HG02870 (cell line): ENCODE data around the gene MAD1L1.
A peak's percentile ranks its signal among the peaks of the same experiment; 100 is the strongest.
"Not testable (repeated sequence)": the region's sequence is repeated elsewhere in the genome, so short reads cannot be mapped to it uniquely, and the experiment has no call there.

ENCODE experiments used
- ATAC-seq: cut with Tn5 transposase; IDR thresholded peaks from one replicate; pipeline ENCODE4 v1.9.1; 2021; ENCODE audit warnings: mild to moderate bottlenecking, moderate library complexity; ENCODE audit not compliant: unreplicated experiment

MAD1L1 gene

GRCh38 chr7:2232766-2233520 lies at the start of gene MAD1L1:
Gene MAD1L1 (minus strand): TSS chr7:2232945. CDS start chr7:2230133, 2,812 bp downstream.
- ATAC-seq: peak; percentile 56

GRCh38 chr7:2282185-2282751 lies 49.5 kb upstream of the MAD1L1 start:
- no peak for ATAC-seq

- no peak for ATAC-seq
Observed at GRCh38 chr7:2281541-2281940, 48.8 kb upstream of the MAD1L1 start.

- ATAC-seq: no peak
Observed at GRCh38 chr7:2280424-2280823, 47.7 kb upstream of the MAD1L1 start.

GRCh38 chr7:2279896-2280295 lies 47.2 kb upstream of the MAD1L1 start:
- ATAC-seq: no peak

DNA sequence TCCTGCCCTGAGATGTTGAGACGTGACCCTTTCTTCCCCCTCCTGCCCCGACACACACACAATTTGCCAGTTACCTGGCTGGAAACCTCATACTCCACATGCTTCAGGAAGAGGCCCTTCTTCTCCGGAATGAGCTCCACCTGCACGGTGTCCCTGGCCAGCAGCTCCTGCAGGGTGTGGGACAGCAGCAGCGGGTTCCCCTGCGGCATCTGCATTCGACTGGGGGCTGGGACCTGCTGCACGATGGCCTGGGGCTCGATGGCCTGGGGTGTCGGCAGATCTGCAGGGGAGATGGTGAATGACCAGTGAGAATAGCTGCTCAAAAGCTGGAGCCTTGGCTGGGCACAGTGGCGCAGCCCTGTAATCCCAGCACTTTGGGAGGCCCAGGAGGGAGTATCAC lies 45.3 kb upstream of the MAD1L1 start:
- no peak for ATAC-seq

DNA sequence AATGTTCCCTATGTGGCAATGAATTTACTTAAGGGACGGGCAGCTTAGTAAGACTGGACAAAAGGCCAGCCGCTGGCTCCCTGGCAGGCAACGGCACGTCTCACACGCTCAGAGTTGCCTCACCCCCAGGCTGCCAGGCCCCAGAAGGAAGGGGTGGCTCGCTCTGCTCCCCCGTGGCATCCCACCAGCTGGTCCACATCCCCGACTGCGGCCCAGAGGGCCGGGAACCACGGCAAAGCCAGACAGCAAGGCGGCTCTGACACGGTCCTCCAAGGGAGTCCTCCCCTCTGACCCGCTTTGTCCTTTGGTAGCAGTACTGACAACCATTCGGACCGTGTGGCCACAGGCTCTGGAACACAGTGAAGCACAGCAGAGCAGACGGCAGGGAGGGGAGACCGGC lies 43.4 kb upstream of the MAD1L1 start:
- ATAC-seq: no peak

- no peak for ATAC-seq
Observed at GRCh38 chr7:2275101-2275500, 42.4 kb upstream of the MAD1L1 start.

DNA sequence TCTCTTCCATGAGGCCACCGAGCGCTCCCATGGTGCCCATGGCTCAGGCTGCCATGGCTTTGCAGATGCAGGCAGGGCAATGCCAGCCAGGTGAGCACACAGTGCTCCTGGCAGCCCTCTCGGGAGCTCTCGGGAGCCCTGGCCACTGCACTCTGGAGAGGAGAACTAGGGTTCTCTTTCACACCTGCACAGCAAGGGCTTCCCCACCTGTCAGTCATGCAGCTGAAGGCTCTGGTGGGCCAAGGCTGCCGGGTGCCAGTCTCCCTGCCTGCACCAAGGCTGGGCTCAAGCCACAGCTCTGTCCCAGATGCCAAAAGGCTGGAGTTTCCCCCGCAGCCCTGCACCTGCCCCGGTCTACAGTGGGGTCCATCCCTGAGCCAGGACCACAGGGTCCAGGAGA lies 41.9 kb upstream of the MAD1L1 start:
- no peak for ATAC-seq

DNA sequence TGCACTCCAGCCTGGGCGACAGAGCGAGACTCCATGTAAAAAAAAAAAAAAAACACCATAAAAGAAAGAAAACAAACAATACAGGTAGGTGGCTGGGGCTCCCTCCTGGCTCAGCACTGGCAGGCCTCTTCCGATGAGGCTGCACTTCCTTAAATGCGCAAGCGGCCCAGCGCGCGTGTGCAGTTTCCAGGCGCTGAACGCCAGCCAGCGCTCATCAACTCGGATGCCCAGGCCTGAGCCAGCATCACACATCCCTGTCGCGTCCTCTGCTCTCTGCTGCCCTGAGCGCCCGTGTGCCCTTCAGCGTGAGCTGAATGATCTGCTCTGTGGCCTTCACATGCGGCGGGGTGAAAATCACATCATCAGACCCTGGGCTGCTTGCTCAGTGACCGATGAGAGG lies 41.1 kb upstream of the MAD1L1 start:
- no peak for ATAC-seq

DNA sequence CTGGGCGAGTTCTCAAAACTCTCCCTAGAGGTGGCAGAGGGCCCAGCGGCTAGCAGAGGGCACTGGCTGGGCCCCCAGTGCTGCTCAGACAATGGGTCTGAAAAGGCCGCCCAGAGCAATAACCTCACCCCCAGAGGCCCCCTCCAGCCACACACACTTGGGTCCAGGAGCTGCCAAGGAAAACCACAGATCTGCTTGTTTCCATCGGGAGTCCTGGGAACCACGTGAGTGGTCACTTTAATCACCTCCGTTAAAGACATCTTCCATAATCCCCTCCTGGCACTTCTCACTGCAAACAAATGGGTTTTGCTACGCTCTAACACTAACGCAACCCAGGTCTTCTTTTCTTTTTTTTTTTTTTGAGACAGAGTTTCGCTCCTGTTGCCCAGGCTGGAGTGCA lies 39.3 kb upstream of the MAD1L1 start:
- ATAC-seq: no peak

- ATAC-seq: no peak
Observed at GRCh38 chr7:2271273-2272026, 38.7 kb upstream of the MAD1L1 start.

- no peak for ATAC-seq
Observed at GRCh38 chr7:2270495-2270894, 37.8 kb upstream of the MAD1L1 start.

DNA sequence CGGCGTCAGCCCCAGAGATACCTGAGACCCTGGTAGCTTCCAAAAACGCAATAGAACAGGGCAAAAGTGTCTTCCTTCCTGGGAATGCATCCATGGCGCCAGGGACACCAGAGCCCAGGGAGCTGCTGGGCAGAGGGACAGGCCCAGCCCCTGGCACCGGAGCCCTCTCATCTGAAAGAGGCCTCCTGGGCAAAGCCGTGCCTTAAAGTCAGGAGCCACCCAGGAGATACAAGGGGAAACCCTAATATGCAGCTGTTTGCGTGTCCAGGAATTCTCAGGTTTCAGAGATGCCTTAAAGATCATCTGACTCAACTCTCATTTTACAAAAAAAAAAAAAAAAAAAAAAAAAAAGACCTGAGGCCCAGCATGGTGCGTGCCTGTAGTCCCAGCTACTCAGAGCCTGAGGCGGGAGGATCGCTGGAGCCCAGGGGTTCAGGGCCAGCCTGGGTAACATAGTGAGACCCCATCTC lies 37.3 kb upstream of the MAD1L1 start:
- no peak for ATAC-seq

- not testable (repeated sequence) for ATAC-seq
Observed at GRCh38 chr7:2269089-2269990, 36.6 kb upstream of the MAD1L1 start.

DNA sequence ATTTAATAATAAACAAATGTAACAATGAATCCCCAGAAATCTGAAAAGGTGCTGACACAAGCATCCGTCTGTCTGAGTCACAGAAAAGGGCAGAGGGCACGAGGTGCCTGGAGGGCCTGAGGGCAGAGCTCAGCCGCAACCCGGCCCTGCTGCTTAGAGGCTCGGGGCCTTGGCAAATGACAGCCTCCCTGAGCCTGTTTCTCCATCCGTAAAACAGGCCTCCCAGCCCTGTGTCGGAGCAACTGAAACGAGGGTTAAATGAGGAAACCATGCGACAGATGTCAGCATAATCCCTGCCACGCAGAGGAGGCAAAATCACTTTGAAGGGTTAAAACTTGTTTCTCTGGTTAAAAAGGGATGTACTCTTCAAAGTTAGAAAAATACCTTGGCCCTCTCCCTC lies 34.2 kb upstream of the MAD1L1 start:
- no peak for ATAC-seq

GRCh38 chr7:2264158-2264557 lies 31.4 kb upstream of the MAD1L1 start:
- no peak for ATAC-seq

DNA sequence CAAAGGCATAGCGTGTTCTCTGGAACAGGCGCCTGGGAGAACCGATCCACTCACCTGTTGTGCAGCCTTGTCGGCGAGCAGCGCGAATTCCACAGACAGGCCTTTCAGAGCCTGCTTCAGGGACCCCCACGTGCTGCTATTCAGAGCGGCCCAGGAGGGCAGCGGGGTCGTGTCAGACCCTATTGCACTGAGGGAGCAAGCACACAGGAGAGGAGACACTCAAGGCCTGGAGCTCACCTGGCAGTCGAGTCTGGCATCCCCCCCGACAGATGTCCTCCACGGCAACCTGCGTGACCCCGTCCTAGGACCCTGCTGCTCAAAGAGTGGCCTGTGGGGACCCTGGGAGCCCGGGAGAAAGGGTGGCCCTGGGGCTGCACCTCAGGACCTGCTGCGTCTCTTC lies 30.4 kb upstream of the MAD1L1 start:
- ATAC-seq: no peak

DNA sequence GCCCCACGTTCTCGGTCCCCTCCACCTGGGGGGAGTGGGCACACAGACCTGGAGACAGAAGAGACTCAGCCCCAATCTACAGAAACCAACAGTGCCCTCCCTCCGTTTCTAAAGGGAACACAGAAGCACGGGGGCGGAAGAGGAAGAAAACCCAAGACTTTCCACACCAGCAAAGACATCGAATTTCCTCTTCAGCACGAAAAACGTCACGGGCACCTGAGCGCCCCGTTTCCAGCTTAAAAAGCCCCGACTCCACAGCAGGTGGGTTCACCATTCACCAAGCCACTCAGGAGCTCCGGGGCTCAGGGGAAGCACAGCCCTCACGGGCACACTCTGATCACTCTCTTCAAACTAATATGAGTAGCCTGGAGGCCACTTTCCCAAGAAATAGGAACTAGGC lies 28.9 kb upstream of the MAD1L1 start:
- ATAC-seq: no peak

DNA sequence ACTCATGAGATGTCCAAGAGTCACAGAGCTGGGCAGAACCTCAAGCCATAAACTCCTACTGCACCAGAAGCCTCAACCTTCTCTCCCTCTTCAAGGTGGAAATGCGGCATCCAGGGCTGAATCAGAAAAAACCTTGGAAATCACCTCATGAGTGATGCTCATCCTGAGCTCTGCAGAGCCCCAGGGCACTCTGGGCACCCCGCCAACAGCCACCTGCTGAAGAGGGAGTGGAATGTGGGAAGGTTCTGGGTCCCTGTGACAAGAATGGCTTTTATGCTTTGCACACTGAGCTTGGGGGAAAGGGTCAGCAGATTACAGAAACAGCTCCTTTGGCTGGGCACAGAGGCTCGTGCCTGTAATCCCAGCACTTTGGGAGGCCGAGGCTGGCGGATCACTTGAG lies 28.1 kb upstream of the MAD1L1 start:
- no peak for ATAC-seq

DNA sequence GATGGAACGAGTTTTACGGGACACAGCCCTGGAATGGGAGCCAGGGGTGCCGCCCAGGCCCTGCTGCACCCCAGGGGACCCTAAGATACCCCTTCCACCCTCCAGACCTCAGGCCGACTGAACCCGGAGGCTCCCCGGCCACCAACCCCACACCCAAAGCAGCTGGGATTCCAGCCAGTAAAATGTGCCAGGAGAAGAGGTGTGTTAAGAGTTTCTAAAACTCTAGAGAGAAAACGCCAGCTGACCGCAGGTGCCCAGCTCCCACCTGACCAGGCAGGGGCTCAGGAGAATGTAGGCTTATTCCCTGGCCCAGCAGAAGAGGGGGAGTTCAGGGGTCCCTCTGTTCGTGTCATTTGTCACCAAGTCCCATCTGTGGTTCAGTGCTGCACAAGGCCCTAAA lies 26.7 kb upstream of the MAD1L1 start:
- no peak for ATAC-seq
